HUES6 (cell line): ENCODE measurements around the gene ACOT9.

ENCODE experiments used
- H3K27ac ChIP-seq: 2 replicates; pipeline ENCODE4 v1.7.0; 2013; ENCODE audit warnings: low read depth, mild to moderate bottlenecking, low read length, inconsistent platforms
- H3K27me3 ChIP-seq: 2 replicates; pipeline ENCODE4 v1.6.1; 2013; ENCODE audit warnings: low read length; ENCODE audit not compliant: control insufficient read depth, insufficient read depth
- H3K36me3 ChIP-seq: 2 replicates; pipeline ENCODE4 v1.6.1; 2013; ENCODE audit warnings: low read length; ENCODE audit not compliant: control insufficient read depth, insufficient read depth
- H3K4me1 ChIP-seq: 2 replicates; pipeline ENCODE4 v1.6.1; 2013; ENCODE audit warnings: low read length; ENCODE audit not compliant: control insufficient read depth, insufficient read depth
- H3K4me3 ChIP-seq: 2 replicates; pipeline ENCODE4 v1.5.1; 2013; ENCODE audit warnings: low read depth, low read length
- H3K9ac ChIP-seq: one replicate; pipeline ENCODE4 v1.6.1; 2013; ENCODE audit warnings: mild to moderate bottlenecking, low read length
- H3K9me3 ChIP-seq: 2 replicates; pipeline ENCODE4 v1.6.1; 2013; ENCODE audit warnings: low read depth, low read length; ENCODE audit not compliant: control insufficient read depth, insufficient read depth

ACOT9 gene

DNA sequence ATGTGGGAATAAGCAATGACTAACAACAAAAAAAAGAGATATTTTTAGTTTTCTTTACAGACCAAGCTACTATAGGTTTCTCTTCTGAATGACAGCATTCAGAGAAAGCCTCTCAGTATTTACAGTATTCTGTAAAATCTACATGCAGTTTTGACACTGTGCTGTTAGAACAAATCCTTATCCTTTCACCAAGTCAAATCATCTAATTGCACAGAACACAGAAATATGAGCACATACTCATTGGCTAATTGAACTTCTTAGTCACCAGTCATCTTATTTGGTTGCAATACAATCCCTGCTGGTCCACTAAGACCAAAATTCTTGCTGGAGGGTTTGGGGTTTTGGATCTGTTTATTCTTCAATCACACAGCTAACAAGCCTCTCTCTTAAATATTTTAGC, 5.7 kb downstream of the ACOT9 start:
- Histone ChIP-seq H3K27ac (no peak overlapping the region), H3K4me1 (peaks cover 6% of the 10 kb centered on the region), H3K27me3 (no peaks in the 10 kb centered on the region), H3K4me3 (no peak overlapping the region), H3K9ac (no peak overlapping the region), H3K9me3 (no peaks in the 10 kb centered on the region), H3K36me3 (peaks cover 8% of the 10 kb centered on the region)

DNA sequence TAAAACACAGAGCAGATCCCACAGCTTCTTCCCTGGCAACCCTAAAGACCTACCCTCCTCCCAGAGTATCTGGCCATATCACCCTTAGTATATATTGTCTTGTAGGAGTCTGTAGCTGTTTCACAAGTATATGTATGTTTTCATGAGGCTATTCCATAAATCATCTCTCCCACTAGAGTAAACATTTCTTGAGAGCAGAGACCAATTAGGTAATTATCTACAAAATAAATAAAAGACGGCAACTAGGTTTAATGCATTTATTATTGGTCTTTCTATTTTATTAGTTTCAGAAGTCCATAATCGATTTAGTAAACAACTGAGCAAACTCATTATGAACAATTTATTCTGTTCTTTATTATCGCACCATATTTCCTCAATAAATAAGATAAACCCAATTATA, 7.0 kb downstream of the ACOT9 start:
- H3K4me3 ChIP-seq: no peak overlapping the region
- peaks cover 6% of the 10 kb centered on the region for H3K4me1 ChIP-seq
- H3K27ac ChIP-seq: no peak overlapping the region
- H3K27me3 ChIP-seq: no peaks in the 10 kb centered on the region; the same call in 1 of the 2 replicates
- peaks cover 17% of the 10 kb centered on the region for H3K36me3 ChIP-seq
- H3K9ac ChIP-seq: no peak overlapping the region
- no peaks in the 10 kb centered on the region for H3K9me3 ChIP-seq

DNA sequence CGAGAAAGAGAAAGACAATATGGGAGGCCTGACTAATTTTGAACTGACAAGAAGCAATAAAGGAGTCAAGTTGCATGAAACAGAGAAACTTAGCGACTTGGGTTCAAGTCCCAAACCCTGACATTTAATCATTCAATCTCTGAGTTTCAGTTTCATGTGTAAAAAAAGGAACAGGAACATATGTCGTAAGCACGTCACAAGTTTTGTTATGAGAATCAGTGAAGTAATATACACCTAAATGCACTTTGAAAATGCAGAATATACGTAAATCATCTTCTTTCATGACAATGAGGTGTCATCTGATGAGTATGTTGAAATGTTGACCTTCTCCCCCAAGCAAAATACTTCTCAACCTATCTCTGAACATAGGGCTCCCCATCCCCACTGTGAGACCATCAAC, 10.4 kb downstream of the ACOT9 start:
- peaks cover 3% of the 10 kb centered on the region; the same call in 1 of the 2 replicates for H3K4me1 ChIP-seq
- no peaks in the 10 kb centered on the region for H3K9me3 ChIP-seq
- peaks cover 43% of the 10 kb centered on the region for H3K36me3 ChIP-seq
- no peak overlapping the region for H3K9ac ChIP-seq
- no peak overlapping the region for H3K4me3 ChIP-seq
- no peak overlapping the region for H3K27ac ChIP-seq
- no peaks in the 10 kb centered on the region; the same call in 1 of the 2 replicates for H3K27me3 ChIP-seq

DNA sequence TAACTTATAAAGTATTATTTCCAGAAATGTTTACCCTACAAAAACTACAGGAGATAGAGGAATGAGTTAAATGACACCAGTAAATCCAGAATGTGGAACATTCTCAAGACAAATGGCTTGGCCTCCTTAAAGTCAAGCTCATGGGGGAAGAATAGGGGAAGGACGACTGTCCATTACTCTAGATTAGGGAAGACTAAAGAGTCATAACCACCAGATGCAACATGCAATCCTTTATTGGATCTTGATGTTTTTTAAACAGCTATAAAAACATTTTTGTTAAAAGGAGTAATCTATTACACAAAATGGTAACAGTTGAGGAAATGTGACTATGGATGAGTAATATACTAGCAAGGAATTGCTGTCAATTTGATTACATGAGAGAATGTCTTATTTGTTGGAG, 11.1 kb downstream of the ACOT9 start:
- Histone ChIP-seq H3K27ac (no peak overlapping the region), H3K4me1 (peaks cover 3% of the 10 kb centered on the region; the same call in 1 of the 2 replicates), H3K4me3 (no peak overlapping the region), H3K9me3 (no peaks in the 10 kb centered on the region), H3K27me3 (no peaks in the 10 kb centered on the region; the same call in 1 of the 2 replicates), H3K36me3 (peaks cover 48% of the 10 kb centered on the region), H3K9ac (no peak overlapping the region)

DNA sequence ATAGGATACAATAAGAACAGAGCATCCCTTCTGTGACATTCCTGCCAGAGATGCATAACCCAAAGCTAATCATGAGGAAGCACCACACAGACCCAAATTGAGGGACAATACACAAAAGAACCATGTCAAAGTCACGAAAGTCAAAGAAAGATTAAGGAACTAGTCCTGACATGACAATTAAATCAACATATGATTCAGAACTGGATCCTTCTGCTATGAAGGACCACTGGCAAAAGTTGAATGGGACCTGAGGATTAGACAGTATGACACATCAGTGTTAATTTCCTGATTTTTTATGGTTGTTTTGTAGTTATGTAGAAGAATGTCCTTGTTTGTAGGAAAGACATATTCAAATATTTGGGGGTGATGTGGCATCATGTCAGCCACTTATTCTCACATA, 13.9 kb downstream of the ACOT9 start:
- peaks cover 63% of the 10 kb centered on the region for H3K36me3 ChIP-seq
- no peaks in the 10 kb centered on the region for H3K9me3 ChIP-seq
- peaks cover 3% of the 10 kb centered on the region; the same call in 1 of the 2 replicates for H3K4me1 ChIP-seq
- no peak overlapping the region for H3K27ac ChIP-seq
- no peaks in the 10 kb centered on the region; the same call in 1 of the 2 replicates for H3K27me3 ChIP-seq
- no peak overlapping the region for H3K9ac ChIP-seq
- no peak overlapping the region for H3K4me3 ChIP-seq

DNA sequence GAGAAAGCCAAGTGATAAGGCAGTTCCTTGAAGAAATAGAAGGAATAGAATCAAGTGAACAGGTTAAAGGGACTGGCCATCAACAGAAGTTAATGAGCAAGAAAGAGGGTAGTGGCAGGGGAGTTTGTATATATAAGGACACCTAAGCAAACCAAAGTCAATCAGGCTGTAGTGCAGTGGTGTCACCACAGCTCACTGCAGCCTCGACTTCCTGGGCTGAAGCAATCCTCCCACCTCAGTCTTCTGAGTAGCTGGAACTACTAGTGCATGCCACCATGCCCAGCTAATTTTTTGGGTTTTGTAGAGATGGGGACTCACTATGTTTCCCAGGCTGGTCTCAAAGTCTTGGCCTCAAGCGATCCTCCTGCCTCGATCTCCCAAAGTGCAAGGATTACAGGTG, 15.9 kb downstream of the ACOT9 start:
- no peak overlapping the region for H3K27ac ChIP-seq
- peaks cover 71% of the 10 kb centered on the region for H3K36me3 ChIP-seq
- H3K4me3 ChIP-seq: no peak overlapping the region
- H3K9me3 ChIP-seq: no peaks in the 10 kb centered on the region
- no peak overlapping the region for H3K9ac ChIP-seq
- no peaks in the 10 kb centered on the region; the same call in 1 of the 2 replicates for H3K27me3 ChIP-seq
- H3K4me1 ChIP-seq: no peaks in the 10 kb centered on the region

DNA sequence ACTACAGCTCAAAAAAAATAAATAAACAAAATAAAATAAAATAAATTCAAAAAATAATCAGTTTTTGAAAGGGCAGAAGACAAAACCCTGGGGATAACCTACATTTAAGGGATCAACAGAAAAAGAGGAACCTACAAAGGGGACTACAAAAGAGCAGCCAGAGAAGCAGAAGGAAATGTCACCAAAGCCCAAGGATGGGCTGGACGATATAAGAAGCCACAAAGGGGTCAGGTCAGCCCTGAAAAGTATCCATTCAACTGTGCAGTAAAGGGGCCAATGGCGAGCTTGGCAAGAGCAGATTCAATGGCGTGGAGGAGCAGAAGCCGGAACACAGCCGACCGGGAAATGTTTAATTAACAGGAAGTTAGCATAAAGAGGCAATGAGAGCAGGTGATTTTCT, 16.9 kb downstream of the ACOT9 start:
- peaks cover 73% of the 10 kb centered on the region for H3K36me3 ChIP-seq
- no peaks in the 10 kb centered on the region; the same call in 1 of the 2 replicates for H3K27me3 ChIP-seq
- H3K4me1 ChIP-seq: no peaks in the 10 kb centered on the region
- H3K27ac ChIP-seq: no peak overlapping the region
- no peaks in the 10 kb centered on the region for H3K9me3 ChIP-seq
- no peak overlapping the region for H3K9ac ChIP-seq
- H3K4me3 ChIP-seq: no peak overlapping the region

DNA sequence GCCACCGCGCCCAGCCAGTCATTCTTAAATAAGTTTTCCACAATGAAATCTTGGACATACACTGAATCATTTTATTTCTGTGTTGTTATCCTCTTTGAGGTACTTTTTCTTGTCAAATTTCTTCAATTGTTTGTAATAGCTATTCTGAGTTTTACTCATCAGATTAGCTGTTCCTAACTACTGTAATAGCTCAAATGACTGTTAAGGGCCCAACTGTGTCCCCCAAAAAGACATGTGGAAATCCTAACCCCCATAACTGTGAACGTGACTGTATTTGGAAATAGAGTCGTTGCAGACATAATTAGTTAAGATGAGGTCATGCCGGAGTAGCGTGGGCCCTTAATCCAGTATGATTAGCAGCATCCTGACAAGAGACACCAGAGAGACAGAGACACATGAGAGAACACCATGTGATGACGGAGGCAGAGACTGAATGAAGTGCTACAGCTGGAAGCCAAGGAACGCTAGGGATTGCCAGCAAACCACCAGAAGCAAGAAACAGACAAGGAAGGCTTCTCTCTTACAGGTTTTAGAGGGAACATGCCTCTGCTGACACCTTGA, 22.9 kb downstream of the ACOT9 start:
- H3K4me1 ChIP-seq: peaks cover 8% of the 10 kb centered on the region; the same call in 1 of the 2 replicates
- H3K27me3 ChIP-seq: no peaks in the 10 kb centered on the region; the same call in 1 of the 2 replicates
- H3K36me3 ChIP-seq: peaks cover 79% of the 10 kb centered on the region
- H3K4me3 ChIP-seq: no peak overlapping the region
- no peaks in the 10 kb centered on the region for H3K9me3 ChIP-seq
- H3K27ac ChIP-seq: no peak overlapping the region
- H3K9ac ChIP-seq: no peak overlapping the region

DNA sequence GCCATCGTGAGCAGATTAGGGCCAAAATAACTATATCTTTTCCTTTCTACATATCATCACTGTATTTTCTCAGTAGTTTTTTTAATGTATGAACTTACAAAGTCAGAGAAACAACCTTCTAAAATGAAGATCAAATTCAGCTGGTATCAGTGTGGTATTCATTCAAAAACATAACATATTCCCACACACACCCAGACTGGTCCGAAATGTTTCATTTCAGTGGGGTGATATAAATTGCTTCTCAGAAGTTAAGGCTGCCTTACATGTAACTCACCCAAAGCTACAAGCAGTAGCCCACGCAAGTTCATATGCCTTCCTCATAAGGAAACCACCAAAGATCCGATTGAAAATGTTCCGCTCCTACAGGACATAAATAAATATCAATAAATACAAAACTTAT, 37.8 kb downstream of the ACOT9 start:
- no peak overlapping the region for H3K9ac ChIP-seq
- no peaks in the 10 kb centered on the region for H3K4me1 ChIP-seq
- peaks cover 69% of the 10 kb centered on the region for H3K36me3 ChIP-seq
- no peak overlapping the region for H3K27ac ChIP-seq
- H3K27me3 ChIP-seq: no peaks in the 10 kb centered on the region
- H3K9me3 ChIP-seq: no peaks in the 10 kb centered on the region
- H3K4me3 ChIP-seq: no peak overlapping the region

DNA sequence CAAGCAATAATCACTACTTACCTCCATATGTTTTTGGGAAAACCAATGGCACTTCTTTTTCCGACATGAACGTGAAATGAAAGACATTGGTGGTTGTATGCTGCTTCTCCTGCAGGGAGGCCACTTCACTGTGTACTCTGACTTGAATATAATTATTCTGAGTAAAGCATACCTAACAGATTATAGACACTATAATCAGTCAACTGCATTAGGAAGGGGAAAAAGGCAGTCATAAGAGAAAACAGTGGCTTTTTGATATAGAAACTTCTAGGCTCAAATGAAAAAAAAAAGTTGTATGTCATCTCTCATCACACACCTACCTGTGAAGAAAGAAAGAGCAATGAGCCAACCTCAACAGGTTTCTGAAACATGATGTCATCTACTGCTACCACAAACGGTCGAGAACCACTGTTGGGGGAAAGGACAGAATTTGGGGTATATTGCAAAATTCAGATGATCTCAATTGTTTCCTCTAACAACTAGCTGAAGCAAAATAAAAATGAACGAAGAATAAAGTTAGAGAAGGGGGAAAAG, 38.3 kb downstream of the ACOT9 start:
- no peak overlapping the region for H3K27ac ChIP-seq
- no peak overlapping the region for H3K9ac ChIP-seq
- H3K36me3 ChIP-seq: peaks cover 69% of the 10 kb centered on the region
- peaks cover 1% of the 10 kb centered on the region for H3K4me1 ChIP-seq
- H3K9me3 ChIP-seq: no peaks in the 10 kb centered on the region
- H3K27me3 ChIP-seq: no peaks in the 10 kb centered on the region
- H3K4me3 ChIP-seq: no peak overlapping the region

DNA sequence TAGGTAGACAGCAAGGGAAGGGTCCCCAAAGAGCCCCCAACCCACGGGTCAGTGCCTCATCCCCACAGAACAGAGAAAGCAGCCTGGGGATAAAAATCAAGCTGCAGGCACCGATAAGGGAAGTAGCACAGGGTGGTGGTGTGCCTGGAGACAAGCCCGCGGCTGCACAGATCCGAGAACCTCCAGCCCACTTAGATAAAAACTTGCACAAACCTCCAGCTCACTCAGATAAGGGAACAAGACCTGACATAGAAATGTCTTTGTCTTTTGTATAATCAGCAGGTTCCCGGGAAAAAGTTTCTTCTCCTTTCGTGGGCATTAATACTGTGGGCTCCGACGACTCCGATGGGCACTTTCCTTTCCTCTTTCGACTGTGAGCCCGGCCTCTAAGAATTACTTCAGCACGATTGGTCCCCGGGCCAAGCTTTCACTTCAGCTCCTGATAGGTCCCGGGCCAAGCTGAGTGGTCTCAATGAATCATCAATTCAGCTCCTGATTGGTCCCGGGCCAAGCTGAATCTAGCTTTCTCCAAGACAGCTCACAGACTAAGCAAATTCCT, 43.4 kb downstream of the ACOT9 start:
- Histone ChIP-seq H3K4me3 (no peak overlapping the region), H3K27me3 (no peaks in the 10 kb centered on the region), H3K36me3 (peaks cover 34% of the 10 kb centered on the region), H3K9me3 (no peaks in the 10 kb centered on the region), H3K4me1 (peaks cover 4% of the 10 kb centered on the region), H3K9ac (no peak overlapping the region), H3K27ac (no peak overlapping the region)
